A673 (cell line): ENCODE results near the gene SERPINC1.

Experiments
- EZH2 ChIP-seq: fragments of 200-600 bp; sonication (generic); IDR thresholded peaks from 2 replicates; pipeline ENCODE4 v1.6.1; 2017; ENCODE audit warnings: borderline replicate concordance, low read depth, mild to moderate bottlenecking, mixed read lengths, antibody characterized with exemption, low read length; ENCODE audit not compliant: poor library complexity, severe bottlenecking
- TF ChIP-seq, protein P1 (sequence below): fragments of 300-800, 200-600 bp; sonication (generic); conservative IDR thresholded peaks from 2 replicates; pipeline ENCODE4 v1.5.1; 2017; ENCODE audit warnings: low read depth, mild to moderate bottlenecking, antibody characterized with exemption, low read length, moderate library complexity, mixed read lengths

DNA sequence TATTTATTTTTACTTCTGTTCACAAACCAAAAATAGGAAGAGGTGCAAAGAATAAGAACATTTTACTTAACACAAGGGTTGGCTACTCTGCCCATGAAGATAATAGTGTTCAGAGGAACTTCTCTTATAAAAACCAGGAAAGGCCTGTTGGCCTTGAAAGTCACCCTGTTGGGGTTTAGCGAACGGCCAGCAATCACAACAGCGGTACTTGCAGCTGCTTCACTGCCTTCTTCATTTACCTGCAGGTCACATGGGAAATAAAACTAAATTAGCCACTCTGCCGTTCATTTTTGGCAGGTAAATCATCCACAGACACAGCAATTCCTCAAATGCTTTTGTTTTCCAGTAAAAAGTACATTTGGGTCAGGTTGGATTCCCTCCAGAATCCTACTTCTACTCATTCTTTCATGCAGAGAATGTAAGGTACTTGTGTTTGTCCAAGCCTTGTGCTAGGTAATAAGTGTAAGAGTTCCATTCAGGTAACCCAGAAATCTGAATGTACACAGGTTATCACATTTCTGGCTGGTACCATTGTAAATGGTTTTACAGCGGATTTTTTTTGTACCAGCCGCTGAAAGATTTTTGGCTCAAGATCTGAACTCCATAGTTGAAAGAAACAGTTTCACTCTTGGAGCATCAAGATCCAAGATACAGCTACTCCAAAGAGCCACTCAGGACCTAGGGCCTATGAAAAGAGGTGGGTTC is 13.1 kb downstream of the SERPINC1 start:
- TF ChIP-seq, protein P1, sequence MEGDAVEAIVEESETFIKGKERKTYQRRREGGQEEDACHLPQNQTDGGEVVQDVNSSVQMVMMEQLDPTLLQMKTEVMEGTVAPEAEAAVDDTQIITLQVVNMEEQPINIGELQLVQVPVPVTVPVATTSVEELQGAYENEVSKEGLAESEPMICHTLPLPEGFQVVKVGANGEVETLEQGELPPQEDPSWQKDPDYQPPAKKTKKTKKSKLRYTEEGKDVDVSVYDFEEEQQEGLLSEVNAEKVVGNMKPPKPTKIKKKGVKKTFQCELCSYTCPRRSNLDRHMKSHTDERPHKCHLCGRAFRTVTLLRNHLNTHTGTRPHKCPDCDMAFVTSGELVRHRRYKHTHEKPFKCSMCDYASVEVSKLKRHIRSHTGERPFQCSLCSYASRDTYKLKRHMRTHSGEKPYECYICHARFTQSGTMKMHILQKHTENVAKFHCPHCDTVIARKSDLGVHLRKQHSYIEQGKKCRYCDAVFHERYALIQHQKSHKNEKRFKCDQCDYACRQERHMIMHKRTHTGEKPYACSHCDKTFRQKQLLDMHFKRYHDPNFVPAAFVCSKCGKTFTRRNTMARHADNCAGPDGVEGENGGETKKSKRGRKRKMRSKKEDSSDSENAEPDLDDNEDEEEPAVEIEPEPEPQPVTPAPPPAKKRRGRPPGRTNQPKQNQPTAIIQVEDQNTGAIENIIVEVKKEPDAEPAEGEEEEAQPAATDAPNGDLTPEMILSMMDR: no peak
- no peak for TF ChIP-seq EZH2
